ENCODE measurements around the gene CYP2A13. TPM values are rescaled to one million over a fixed set of nuclear protein-coding genes. Genes with fewer than 3 reads are reported as not detected.
"Not testable (repeated sequence)": the region's sequence is repeated elsewhere in the genome, so short reads cannot be mapped to it uniquely, and the experiment has no call there.

Gene CYP2A13
- total RNA-seq, 1 experiment from 2014 or later = not detected

GRCh38 chr19:41116261-41116660, 28.0 kb downstream of the CYP2A13 start:
- DNase-seq (ENCODE audit: extremely low read depth, low read depth) = no peak

- DNase-seq (ENCODE audit: extremely low read depth, low read depth) = not testable (repeated sequence)
Observed at GRCh38 chr19:41120929-41121911, 33.0 kb downstream of the CYP2A13 start.

- not testable (repeated sequence) for DNase-seq (ENCODE audit: extremely low read depth, low read depth)
Observed at GRCh38 chr19:41122846-41123245, 34.6 kb downstream of the CYP2A13 start.

- no peak for DNase-seq (ENCODE audit: extremely low read depth, low read depth)
Observed at GRCh38 chr19:41123716-41124294, 35.6 kb downstream of the CYP2A13 start.

GRCh38 chr19:41126765-41127203, 38.5 kb downstream of the CYP2A13 start:
- DNase-seq (ENCODE audit: extremely low read depth, low read depth) = not testable (repeated sequence)

- DNase-seq (ENCODE audit: extremely low read depth, low read depth) = not testable (repeated sequence)
Observed at GRCh38 chr19:41127362-41127761, 39.1 kb downstream of the CYP2A13 start.

GRCh38 chr19:41127801-41128300, 39.6 kb downstream of the CYP2A13 start:
- DNase-seq (ENCODE audit: extremely low read depth, low read depth) = peak; percentile 18

- no peak for DNase-seq (ENCODE audit: extremely low read depth, low read depth)
Observed at GRCh38 chr19:41128692-41129091, 40.4 kb downstream of the CYP2A13 start.

- no peak for DNase-seq (ENCODE audit: extremely low read depth, low read depth)
Observed at GRCh38 chr19:41131186-41131585, 42.9 kb downstream of the CYP2A13 start.

- no peak for DNase-seq (ENCODE audit: extremely low read depth, low read depth)
Observed at GRCh38 chr19:41133260-41133659, 45.0 kb downstream of the CYP2A13 start.

- DNase-seq (ENCODE audit: extremely low read depth, low read depth) = no peak
Observed at GRCh38 chr19:41134616-41135015, 46.4 kb downstream of the CYP2A13 start.

- DNase-seq (ENCODE audit: extremely low read depth, low read depth) = not testable (repeated sequence)
Observed at GRCh38 chr19:41135390-41136384, 47.4 kb downstream of the CYP2A13 start.

GRCh38 chr19:41136636-41137455, 48.6 kb downstream of the CYP2A13 start:
- DNase-seq (ENCODE audit: extremely low read depth, low read depth) = no peak

GRCh38 chr19:41144403-41144802, 56.2 kb downstream of the CYP2A13 start:
- DNase-seq (ENCODE audit: extremely low read depth, low read depth) = peak; percentile 61

Other genes with a start within 250 kb of the CYP2A13 start
- not detected in 2 replicates for gene CYP2A6, start 238.0 kb upstream of the CYP2A13 start, total RNA-seq (2014; rRNA removed; shearing (Covaris generic))
- not detected in 2 replicates for gene CYP2A7, start 206.2 kb upstream of the CYP2A13 start, total RNA-seq (2014; rRNA removed; shearing (Covaris generic))
- gene CYP2B6, start 97.2 kb upstream of the CYP2A13 start, total RNA-seq (2014; rRNA removed; shearing (Covaris generic)) = not detected in 2 replicates
- not detected in 2 replicates for gene CYP2F1, start 26.0 kb downstream of the CYP2A13 start, total RNA-seq (2014; rRNA removed; shearing (Covaris generic))
- 0.22 TPM in 1 of 2 replicates, not detected in the other for gene CYP2S1, start 104.8 kb downstream of the CYP2A13 start, total RNA-seq (2014; rRNA removed; shearing (Covaris generic))
- gene AXL, start 130.8 kb downstream of the CYP2A13 start, total RNA-seq (2014; rRNA removed; shearing (Covaris generic)) = 27.7 and 29.8 TPM in 2 replicates
- gene HNRNPUL1, start 175.9 kb downstream of the CYP2A13 start, total RNA-seq (2014; rRNA removed; shearing (Covaris generic)) = 80.3 and 89.5 TPM in 2 replicates
- gene CCDC97, start 221.7 kb downstream of the CYP2A13 start, total RNA-seq (2014; rRNA removed; shearing (Covaris generic)) = 7.3 and 9.1 TPM in 2 replicates

Data from NCI-H460 (cell line).